H9 (cell line): Measurements from ENCODE around the gene LMOD1. TPM values are rescaled to one million over a fixed set of nuclear protein-coding genes. Genes with fewer than 3 reads are reported as not detected.

Experiments
- DNase-seq: peaks from one replicate; pipeline ENCODE4 v3.0.0-alpha.2; 2017
- H2AFZ ChIP-seq: one replicate; pipeline ENCODE4 v1.6.1; 2013; ENCODE audit warnings: mild to moderate bottlenecking, low read length, control low read depth, moderate library complexity
- H2AK5ac ChIP-seq: 2 replicates; pipeline ENCODE4 v1.6.1; 2013; ENCODE audit warnings: low read length, control low read depth, mixed read lengths; ENCODE audit not compliant: insufficient read length
- H2BK120ac ChIP-seq: one replicate; pipeline ENCODE4 v1.6.1; 2013; ENCODE audit warnings: low read depth, mild to moderate bottlenecking, low read length, control low read depth, inconsistent platforms; ENCODE audit not compliant: poor library complexity, severe bottlenecking
- H2BK12ac ChIP-seq: 2 replicates; pipeline ENCODE4 v1.6.1; 2013; ENCODE audit warnings: low read length, control low read depth, mixed read lengths, low read depth; ENCODE audit not compliant: insufficient read length
- H2BK15ac ChIP-seq: 2 replicates; pipeline ENCODE4 v1.6.1; 2013; ENCODE audit warnings: low read depth, low read length, control low read depth
- H2BK20ac ChIP-seq: one replicate; pipeline ENCODE4 v1.6.1; 2013; ENCODE audit warnings: low read depth, mild to moderate bottlenecking, low read length, control low read depth, inconsistent platforms; ENCODE audit not compliant: poor library complexity, severe bottlenecking
- H2BK5ac ChIP-seq: 2 replicates; pipeline ENCODE4 v1.6.1; 2013; ENCODE audit warnings: low read length, control low read depth, mixed read lengths; ENCODE audit not compliant: insufficient read length
- H3K14ac ChIP-seq: 2 replicates; pipeline ENCODE4 v1.6.1; 2013; ENCODE audit warnings: low read length, control low read depth; ENCODE audit not compliant: insufficient read depth
- H3K18ac ChIP-seq: 2 replicates; pipeline ENCODE4 v1.6.1; 2013; ENCODE audit warnings: low read depth, mild to moderate bottlenecking, mixed read lengths, low read length, control low read depth; ENCODE audit not compliant: insufficient read length
- H3K23ac ChIP-seq: 2 replicates; pipeline ENCODE4 v1.6.1; 2013; ENCODE audit warnings: low read length, control low read depth, mixed read lengths, low read depth; ENCODE audit not compliant: insufficient read length
- H3K23me2 ChIP-seq: 2 replicates; pipeline ENCODE4 v1.6.1; 2013; ENCODE audit warnings: low read depth, mild to moderate bottlenecking, mixed read lengths, low read length, control low read depth; ENCODE audit not compliant: insufficient read length, poor library complexity, severe bottlenecking
- H3K27ac ChIP-seq: 2 replicates; pipeline ENCODE4 v1.5.1; 2013; ENCODE audit warnings: low read length, control low read depth, mixed read lengths, low read depth; ENCODE audit not compliant: insufficient read length
- H3K27me3 ChIP-seq: 2 replicates; pipeline ENCODE4 v1.6.1; 2013; ENCODE audit warnings: low read length, control low read depth, inconsistent platforms; ENCODE audit not compliant: insufficient read depth
- H3K4ac ChIP-seq: 2 replicates; pipeline ENCODE4 v1.6.1; 2013; ENCODE audit warnings: low read depth, mild to moderate bottlenecking, control low read depth, inconsistent platforms, low read length, moderate library complexity
- H3K4me1 ChIP-seq: 2 replicates; pipeline ENCODE4 v1.6.1; 2013; ENCODE audit warnings: low read length, control low read depth, inconsistent platforms; ENCODE audit not compliant: insufficient read depth
- H3K4me2 ChIP-seq: 2 replicates; pipeline ENCODE4 v1.6.1; 2013; ENCODE audit warnings: low read length, control low read depth, mixed read lengths; ENCODE audit not compliant: insufficient read length, insufficient read depth
- H3K56ac ChIP-seq: 2 replicates; pipeline ENCODE4 v1.6.1; 2013; ENCODE audit warnings: low read depth, mild to moderate bottlenecking, mixed read lengths, low read length, control low read depth; ENCODE audit not compliant: insufficient read length
- H3K79me1 ChIP-seq: 2 replicates; pipeline ENCODE4 v1.6.1; 2013; ENCODE audit warnings: low read depth, mild to moderate bottlenecking, moderate library complexity, low read length, control low read depth, inconsistent platforms; ENCODE audit not compliant: insufficient read depth, poor library complexity, severe bottlenecking
- H3K79me2 ChIP-seq: 2 replicates; pipeline ENCODE4 v1.6.1; 2013; ENCODE audit warnings: low read length, control low read depth, inconsistent platforms; ENCODE audit not compliant: insufficient read depth
- H3K9ac ChIP-seq: 2 replicates; pipeline ENCODE4 v1.6.1; 2013; ENCODE audit warnings: low read length, control low read depth, mixed read lengths; ENCODE audit not compliant: insufficient read length; ENCODE audit errors: extremely low read depth
- H3K9me3 ChIP-seq: one replicate; pipeline ENCODE4 v1.6.1; 2013; ENCODE audit warnings: low read depth, low read length, inconsistent platforms; ENCODE audit not compliant: control insufficient read depth
- H3T11ph ChIP-seq: one replicate; pipeline ENCODE4 v1.6.1; 2013; ENCODE audit warnings: mild to moderate bottlenecking, low read length, control low read depth, inconsistent platforms
- H4K20me1 ChIP-seq: one replicate; pipeline ENCODE4 v1.6.1; 2013; ENCODE audit not compliant: control insufficient read depth, insufficient read length, insufficient read depth
- H4K5ac ChIP-seq: 2 replicates; pipeline ENCODE4 v1.6.1; 2013; ENCODE audit warnings: low read depth, mild to moderate bottlenecking, mixed read lengths, low read length, control low read depth; ENCODE audit not compliant: insufficient read length
- H4K8ac ChIP-seq: replicated peaks from 2 replicates; pipeline ENCODE4 v1.6.1; 2013; ENCODE audit warnings: low read length, control low read depth, mixed read lengths, low read depth; ENCODE audit not compliant: insufficient read length
- H4K91ac ChIP-seq: 2 replicates; pipeline ENCODE4 v1.6.1; 2013; ENCODE audit warnings: low read depth, mild to moderate bottlenecking, moderate library complexity, mixed read lengths, low read length, control low read depth; ENCODE audit not compliant: insufficient read length
- H3K27ac Mint-ChIP-seq, 3 experiments: 2 replicates in 2 of 3; 3 replicates in 1 of 3; pipeline ENCODE4 v1.8.0; 2020 to 2021; ENCODE audit warnings: mixed read lengths in 3 of 3, mild to moderate bottlenecking in 1 of 3, moderate library complexity in 1 of 3
- H3K27me3 Mint-ChIP-seq: 2 replicates; pipeline ENCODE4 v1.8.0; 2021; ENCODE audit warnings: low read depth, mild to moderate bottlenecking, moderate library complexity, mixed read lengths
- H3K36me3 Mint-ChIP-seq, 3 experiments: 2 replicates in 2 of 3; 3 replicates in 1 of 3; pipeline ENCODE4 v1.8.0; 2020 to 2021; ENCODE audit warnings: low read depth in 3 of 3, mixed read lengths in 3 of 3; ENCODE audit not compliant: insufficient read depth in 1 of 3
- H3K4me1 Mint-ChIP-seq, 2 experiments: 2 replicates each; pipeline ENCODE4 v1.8.0; 2020; ENCODE audit warnings: mixed read lengths in 2 of 2
- H3K4me3 Mint-ChIP-seq, 2 experiments: 2 replicates in 1 of 2; 3 replicates in 1 of 2; pipeline ENCODE4 v1.8.0; 2020 to 2021; ENCODE audit warnings: mild to moderate bottlenecking in 2 of 2, mixed read lengths in 2 of 2, moderate library complexity in 1 of 2
- H3K9me3 Mint-ChIP-seq, 2 experiments: 2 replicates in 1 of 2; 3 replicates in 1 of 2; pipeline ENCODE4 v1.8.0; 2020; ENCODE audit warnings: mild to moderate bottlenecking in 2 of 2, mixed read lengths in 2 of 2, moderate library complexity in 1 of 2
- CTCF ChIP-seq: fragments of 200-600 bp; sonication (generic); conservative IDR thresholded peaks from 3 replicates; pipeline ENCODE4 v1.8.0; 2021; ENCODE audit warnings: antibody characterized with exemption, mild to moderate bottlenecking
- WGBS: extraction: QIAGEN DNeasy Blood & Tissue Kit; methylation state at CpG from one replicate; pipeline ENCODE4 v1.1.7; 2013; ENCODE audit warnings: missing lambda C conversion rate, low lambda C conversion rate, mixed read lengths; ENCODE audit not compliant: insufficient read length; ENCODE audit errors: extremely low coverage; 5-methylcytosine and 5-hydroxymethylcytosine counted together
- total RNA-seq: library from RNA; stranded (reverse); gene quantifications from 2 replicates; pipeline ENCODE4 v1.2.1, GENCODE V29; 2021

Gene LMOD1
- total RNA-seq, 1 experiment from 2014 or later, result 0.31 TPM

GRCh38 chr1:201848230-201848629, 98.1 kb downstream of the LMOD1 start:
- Mint-ChIP-seq H3K9me3 (no peaks in the 10 kb centered on the region), H3K27me3 (no peaks in the 10 kb centered on the region), H3K36me3 (peaks cover 23 to 53% (median 52%) of the 10 kb centered on the region in 3 experiments; a peak in 6 of 7 replicates), H3K4me1 (0 out of 4 replicates have a peak, but pooled peaks cover 0 to under 1% of the 10 kb centered on the region in 2 experiments), H3K4me3 (no peak overlapping the region), H3K27ac (no peak overlapping the region)
- no peak overlapping the region for H3K18ac ChIP-seq
- no peak overlapping the region for H2BK15ac ChIP-seq
- no peaks in the 10 kb centered on the region for H4K20me1 ChIP-seq
- H4K8ac ChIP-seq, result no peak overlapping the region
- no peak overlapping the region for H3K14ac ChIP-seq
- no peak for DNase-seq
- no peaks in the 10 kb centered on the region for H3K4me1 ChIP-seq
- H2AK5ac ChIP-seq, result no peak overlapping the region
- H3K23me2 ChIP-seq, result no peaks in the 10 kb centered on the region
- peaks cover 4% of the 10 kb centered on the region; the same call in 1 of the 2 replicates for H3K79me2 ChIP-seq
- H4K5ac ChIP-seq, result no peak overlapping the region
- no peaks in the 10 kb centered on the region for H3K9me3 ChIP-seq
- H3K27ac ChIP-seq, result no peak overlapping the region
- no peak for TF ChIP-seq CTCF
- no peak overlapping the region for H3K4ac ChIP-seq
- no peaks in the 10 kb centered on the region for H3K27me3 ChIP-seq
- no peak overlapping the region for H2BK120ac ChIP-seq
- H3K79me1 ChIP-seq, result no peaks in the 10 kb centered on the region
- WGBS, result no CpG with 5 or more reads among the region's 6 CpGs
- H2AFZ ChIP-seq, result no peak overlapping the region
- no peak overlapping the region for H2BK12ac ChIP-seq
- no peak overlapping the region for H2BK20ac ChIP-seq
- H4K91ac ChIP-seq, result no peak overlapping the region
- no peak overlapping the region for H3K56ac ChIP-seq
- H3K4me2 ChIP-seq, result no peak overlapping the region
- H3K9ac ChIP-seq, result no peak overlapping the region
- no peak overlapping the region for H2BK5ac ChIP-seq
- H3T11ph ChIP-seq, result no peak overlapping the region
- H3K23ac ChIP-seq, result no peak overlapping the region
